GM19372 (cell line): ENCODE results near the gene IQCK.

ENCODE experiments used
- ATAC-seq: cut with Tn5 transposase; IDR thresholded peaks from one replicate; pipeline ENCODE4 v1.9.1; 2021; ENCODE audit warnings: mild to moderate bottlenecking, low read depth, moderate library complexity; ENCODE audit not compliant: unreplicated experiment

The IQCK gene

DNA sequence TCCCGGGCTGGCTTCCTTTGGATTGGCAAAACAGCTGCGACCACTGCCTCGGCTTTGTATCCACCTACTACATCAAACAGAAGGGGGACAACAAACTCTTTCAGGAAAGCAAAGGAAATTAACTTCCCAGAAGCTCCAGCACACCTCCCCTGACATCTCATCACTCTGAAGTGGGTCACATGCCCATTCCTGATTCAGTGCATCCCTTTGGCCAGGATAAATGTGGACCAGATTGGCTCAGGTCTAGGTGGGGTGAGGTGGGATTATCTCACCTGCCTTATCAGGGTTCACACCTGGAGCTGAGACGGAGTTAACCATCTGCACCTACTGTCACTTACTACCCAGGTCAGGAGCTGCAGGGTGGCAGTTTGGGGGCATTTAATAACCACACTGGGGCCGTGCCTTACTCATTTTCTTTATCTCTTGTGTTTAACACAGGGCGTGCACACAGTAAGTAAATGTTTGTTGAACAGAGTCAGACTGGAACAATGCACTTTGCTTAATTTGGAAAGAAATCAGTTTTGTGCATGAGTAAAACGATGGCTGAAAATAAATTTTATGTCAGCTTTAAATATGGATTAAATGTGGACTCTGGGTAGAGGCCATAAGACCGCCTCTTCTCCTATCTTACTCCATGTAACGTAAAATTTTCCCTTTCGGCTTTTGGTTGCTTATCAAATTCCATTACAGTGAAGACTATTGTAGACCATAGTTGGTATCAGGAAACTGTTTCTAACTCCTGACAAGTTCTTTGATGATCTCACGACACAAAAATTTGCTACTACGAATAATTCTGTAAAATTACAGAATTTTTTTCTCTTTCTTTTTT, 36.0 kb downstream of the IQCK start:
- ATAC-seq: no peak

DNA sequence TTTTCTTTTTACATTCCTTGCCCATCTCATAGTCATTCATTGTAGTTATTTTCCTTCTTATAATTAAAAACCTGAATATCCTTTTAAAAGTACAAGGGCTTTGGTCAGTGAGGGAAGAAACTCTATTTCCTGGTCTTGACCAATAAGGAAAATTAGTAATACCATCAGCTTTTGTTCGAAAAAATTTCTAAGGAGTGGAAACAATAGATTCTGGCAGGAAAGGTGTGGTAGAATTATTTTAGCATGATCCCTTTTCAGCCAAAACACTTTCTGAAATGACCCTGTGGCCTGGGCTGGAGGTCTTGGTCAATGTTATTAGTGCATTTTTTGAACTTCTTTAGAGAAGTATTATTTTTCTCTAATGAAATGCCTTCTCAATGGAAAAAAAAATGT, 36.6 kb downstream of the IQCK start:
- no peak for ATAC-seq

DNA sequence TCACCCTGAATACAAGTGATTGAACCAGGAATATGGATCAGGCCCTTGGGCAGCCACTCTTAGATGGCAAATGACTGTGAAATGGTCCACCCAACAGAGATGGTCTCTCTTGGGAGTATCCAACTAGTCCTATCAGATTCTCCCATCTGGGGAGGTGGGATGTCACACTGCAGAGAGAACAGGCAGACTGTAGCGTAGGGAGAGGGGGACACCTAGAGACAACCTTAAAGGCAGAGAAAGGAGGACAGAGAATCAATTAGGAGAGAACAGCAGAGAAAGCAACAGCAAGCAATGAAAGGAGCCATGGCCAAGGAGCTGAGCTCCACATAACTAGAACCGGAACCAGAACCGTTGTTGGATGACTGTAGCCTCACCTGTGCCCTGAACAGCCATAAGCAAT, 37.2 kb downstream of the IQCK start:
- ATAC-seq: no peak

DNA sequence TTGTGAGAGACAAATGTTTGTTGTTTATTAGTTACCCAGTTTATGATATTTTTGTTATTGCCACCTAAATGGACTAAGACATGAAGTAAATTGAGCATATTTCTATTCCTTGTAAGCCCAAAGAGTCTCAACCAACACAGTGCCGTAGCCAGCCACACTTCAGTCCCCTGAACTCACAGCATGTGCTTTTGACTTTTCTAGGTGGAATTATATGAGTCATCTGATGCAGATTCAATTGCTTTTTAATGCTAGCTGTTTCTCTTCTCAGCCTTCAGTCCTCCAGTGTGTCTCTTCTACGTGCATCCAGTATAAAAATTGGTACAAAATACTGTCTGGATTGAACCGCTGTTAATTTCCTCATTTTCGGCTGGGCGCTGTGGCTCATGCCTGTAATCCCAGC, 39.0 kb downstream of the IQCK start:
- no peak for ATAC-seq

DNA sequence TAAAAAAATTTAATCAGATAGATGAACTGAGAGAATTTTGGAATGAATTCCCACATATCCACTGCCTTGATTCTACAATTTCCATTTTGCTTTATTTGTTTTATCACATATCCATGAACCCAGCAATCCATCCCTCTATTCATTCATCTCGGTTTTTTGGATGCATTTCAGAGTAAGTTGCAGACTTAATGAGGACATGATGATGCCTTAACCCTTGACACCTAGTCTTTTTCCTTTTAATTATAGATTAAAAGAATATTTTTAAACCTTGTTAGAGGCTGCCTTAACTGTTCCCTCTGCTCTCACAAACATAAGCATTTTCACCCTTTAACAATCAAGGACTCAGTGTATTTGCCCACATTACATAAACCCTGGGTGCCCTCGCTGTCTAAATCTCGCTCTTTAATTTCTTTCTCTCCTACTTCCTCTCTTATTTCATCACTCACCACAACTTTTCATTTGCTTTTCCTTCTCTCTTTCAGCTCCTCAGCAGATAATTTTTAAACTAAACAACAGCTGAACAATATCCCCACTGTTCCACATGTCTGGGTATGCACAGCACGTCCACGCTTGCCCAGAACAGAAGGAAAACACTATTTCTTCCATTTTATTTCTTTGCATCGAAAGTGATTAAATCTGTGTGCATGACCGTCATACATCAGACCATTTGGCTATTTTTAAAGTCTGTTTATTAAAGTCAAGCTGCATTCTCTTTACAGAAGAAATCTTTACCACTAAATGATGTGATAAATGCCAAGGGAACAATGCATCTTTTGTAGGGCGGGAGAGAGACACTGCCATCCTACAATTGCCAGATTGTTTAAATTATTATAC, 39.9 kb downstream of the IQCK start:
- no peak for ATAC-seq

DNA sequence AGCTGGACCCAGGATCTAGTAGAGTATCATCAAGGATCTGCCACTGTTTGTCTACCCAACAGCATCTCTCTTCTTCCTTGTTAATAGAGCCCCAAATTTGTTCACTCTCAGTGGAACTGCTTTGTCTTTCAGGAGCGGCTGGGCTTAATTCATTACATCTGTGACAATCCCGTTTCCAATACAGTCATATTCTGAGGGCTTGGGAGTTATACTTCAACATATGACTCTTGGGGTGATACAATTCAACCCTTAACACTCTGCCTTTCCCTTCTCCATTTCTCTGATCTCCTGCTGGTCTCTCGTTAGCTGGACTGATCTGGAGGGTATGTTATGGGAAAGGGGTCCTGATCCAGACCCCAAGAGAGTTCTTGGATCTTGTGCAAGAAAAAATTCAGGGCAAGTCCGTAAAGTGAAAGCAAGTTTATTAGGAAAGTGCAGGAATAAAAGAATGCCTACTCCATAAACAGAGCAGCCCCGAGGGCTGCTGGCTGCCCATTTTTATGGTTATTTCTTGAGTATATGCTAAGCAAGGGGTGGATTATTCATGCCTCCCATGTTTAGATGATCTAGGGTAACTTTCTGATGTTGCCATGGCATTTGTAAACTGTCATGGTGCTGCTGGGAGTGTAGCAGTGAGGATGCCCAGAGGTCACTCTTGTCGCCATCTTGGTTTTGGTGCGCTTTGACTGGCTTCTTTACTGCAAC, 42.4 kb downstream of the IQCK start:
- ATAC-seq: no peak

DNA sequence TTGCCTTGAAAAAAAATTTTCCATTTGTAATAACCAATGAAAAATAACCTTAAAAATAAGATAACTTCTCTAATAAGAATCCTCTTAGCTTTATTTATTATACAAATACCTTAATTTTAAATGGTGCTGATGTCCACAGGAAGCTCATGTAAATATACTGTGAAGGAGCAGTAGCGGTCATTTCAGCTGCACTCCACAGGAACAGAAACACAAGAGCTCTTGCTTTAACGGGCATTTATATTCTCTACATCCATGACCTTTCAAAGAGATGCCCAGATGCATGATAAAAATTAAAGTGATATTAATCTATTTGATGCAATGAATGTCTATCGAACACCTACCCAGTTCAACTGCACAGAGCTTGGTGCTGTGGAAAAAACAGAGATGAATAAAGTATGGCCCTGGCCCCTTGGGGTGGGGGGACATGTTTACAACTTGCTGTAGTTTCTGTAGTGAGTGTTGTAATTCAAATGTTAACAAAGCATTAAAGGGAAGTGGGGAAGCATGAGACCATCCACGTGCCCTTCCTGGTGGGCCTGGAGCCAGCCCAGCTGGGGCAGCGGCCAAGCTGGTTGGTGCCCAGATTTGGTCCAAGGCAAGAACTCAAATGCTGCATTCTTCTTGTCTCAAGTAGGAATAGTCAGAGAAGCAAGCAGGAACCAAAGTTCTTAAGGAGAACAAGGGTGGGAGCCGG, 47.9 kb downstream of the IQCK start:
- ATAC-seq: no peak

DNA sequence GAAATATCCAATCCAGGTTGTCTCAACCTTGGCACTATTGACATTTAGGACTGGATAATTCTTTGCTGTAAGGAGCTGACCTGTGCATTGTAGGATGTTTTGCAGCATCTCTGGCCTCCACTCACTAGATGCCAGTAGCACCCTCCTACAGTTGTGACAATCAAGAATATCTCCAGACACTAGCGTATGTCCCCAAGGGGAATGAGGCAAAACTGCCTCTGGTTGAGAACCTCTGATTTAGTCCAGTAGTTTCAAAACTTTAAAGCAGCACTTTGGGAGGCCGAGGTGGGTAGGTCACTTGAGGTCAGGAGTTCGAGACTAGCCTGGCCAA, 48.4 kb downstream of the IQCK start:
- no peak for ATAC-seq

DNA sequence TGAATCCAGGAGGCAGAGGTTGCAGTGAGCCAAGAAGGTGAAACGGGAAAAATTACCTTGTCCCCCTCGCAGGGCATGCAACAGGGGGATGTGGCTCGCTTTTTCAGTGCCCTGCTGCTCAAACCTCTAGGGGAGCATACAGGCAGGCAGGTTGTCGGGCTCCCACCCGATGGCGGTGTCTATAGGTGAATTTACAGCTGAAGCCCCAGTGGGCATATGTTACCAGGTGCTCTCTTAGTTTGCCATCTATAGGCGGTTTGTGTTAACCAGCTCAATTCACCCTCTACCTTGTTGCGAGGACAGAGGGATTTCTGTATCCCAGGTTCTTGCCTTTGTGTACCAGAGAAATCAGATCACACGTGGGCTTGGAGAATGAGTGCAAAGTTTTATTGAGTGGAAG, 48.9 kb downstream of the IQCK start:
- no peak for ATAC-seq

DNA sequence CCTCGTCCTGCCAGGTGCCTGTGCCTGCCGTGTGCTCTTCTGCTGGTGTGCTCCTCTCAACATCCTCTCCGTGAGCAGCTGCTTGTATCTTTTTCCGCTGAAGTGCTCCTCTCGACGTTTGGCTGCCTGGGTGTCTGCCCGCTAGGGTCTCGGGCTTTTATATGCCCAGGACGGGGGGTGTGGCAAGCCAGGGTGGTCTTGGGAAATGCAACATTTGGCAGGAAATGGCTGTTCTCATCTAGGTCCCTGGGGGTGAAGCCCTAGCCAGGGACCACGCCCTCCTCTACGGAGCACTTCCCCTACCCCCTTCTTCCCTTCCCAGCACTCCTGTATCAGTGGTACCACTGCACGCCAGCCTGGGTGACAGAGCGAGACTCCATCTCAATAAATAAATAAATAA, 49.4 kb downstream of the IQCK start:
- no peak for ATAC-seq

DNA sequence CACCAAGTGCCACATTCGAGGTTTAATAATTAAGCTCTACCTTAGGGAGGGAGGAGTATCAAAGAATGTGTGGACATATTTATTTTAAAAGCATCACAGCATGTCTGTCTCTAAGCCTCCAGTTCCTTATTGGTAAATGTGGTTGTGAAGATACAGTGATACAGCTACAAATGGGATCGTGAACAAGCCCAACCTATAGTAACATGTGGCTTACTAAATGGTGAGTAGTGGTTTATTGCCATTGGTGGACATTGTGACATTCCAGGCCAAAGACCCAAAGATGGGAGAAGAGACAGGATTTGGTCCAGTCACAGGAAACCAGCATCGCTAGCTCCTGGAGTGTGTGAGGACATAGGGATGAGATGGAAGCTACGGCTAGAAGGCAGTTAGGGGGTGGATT, 51.2 kb downstream of the IQCK start:
- ATAC-seq: no peak

DNA sequence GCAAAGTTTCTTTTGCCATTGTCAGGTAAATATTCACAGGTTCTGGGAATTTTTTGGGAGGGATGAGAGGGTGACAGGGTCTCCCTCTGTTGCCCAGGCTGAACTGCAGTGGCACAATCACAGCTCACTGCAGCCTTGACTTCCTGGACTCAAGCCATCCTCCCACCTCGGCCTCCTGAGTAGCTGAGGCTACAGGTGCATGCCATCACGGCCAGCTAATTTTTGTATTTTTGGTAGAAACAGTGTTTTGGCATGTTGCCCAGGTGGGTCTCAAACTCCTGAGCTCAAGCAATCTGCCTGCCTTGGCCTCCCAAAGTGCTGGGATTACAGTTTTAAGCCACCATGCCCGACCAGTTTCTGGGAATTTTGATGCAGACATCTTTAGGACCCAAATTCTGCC, 53.0 kb downstream of the IQCK start:
- ATAC-seq: no peak

DNA sequence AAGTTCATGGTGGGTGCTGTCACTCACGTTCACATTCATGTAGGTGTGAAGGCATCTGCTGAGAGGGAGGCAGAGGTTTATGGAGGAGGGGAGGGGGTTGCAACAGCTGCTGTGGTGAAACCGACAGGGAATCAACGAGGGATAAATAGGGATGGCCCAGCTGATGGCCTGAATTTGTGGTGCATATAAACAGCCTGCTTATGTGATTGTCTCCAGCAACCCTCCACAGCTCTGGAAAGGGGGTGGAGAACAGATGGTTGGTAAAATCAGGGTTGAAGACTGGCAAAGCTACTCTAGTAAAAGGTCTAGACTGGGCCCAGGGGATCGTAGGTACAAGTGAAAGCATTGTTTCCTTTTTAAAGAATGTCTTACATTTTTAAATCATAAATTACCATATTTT, 53.7 kb downstream of the IQCK start:
- no peak for ATAC-seq

DNA sequence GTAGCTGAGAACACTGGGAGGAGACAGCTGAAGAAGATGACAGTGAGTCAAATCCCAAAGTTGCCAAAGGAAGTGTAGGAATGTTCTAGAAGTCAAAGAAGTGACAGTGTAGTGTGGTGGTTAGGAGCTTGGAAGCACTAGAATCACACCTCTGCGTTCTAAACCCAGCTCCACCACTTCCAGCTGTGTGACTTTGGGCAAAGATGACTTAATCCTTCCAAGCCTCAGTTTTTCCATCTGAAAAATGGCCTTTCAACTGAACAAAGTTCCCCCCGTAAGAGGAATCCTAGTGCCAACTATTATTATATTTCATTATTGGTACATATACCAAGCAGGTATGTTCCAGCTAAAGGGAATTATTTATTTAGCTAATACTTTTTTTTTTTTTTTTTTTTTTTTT, 56.0 kb downstream of the IQCK start:
- ATAC-seq: no peak

DNA sequence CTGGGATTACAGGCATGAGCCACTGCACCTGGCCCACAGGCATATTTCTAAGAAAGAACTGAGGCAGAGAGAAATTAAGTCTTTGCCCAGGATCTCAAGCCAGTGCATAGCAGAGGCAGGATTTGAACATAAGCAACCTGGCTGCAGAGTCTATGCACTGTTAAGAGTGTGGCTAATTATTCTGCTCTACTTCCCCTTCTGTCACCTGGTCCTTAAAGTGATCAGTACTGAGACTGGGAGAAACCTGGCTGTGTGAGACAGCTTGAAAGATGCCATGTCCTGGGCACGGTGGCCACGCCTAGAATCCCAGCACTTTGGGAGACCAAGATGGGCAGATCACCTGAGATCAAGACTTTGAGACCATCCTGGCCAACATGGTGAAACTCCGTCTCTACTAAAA, 58.1 kb downstream of the IQCK start:
- ATAC-seq: no peak

DNA sequence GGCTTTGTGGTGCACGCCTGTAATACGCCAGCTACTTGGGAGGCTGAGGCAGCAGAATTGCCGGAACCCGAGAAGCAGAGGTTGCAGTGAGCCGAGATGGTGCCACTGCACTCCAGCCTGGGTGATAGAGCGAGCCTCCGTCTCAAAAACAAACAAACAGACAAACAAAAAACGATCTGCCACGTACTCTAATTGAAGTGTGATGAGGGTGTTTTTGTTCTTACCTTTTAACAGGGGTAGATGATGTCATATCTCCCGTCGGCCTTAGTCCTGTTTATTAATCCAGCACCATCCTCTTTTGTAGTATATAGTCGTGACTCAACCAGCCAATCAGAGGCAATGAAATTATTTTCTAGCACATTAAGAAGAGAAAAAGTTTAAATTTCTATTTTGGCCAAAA, 58.5 kb downstream of the IQCK start:
- ATAC-seq: no peak

DNA sequence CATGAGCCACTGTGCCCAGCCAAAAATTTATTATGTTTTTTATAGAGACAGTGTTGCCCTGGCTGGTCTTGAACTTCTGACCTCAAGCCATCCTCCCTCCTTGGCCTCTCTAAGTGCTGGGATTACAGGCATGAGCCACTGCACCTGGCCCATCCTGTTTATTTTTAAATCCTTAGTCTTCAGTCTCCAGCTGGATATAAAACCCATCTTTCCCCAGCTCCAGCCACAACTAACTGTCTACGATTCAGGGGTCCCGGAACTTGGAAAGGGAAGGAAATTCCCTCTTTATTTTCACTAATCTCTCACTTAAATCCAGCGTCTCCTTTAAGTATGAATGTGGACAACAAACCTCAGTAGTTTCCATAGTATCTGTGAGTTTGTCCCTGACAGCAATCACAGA, 62.2 kb downstream of the IQCK start:
- no peak for ATAC-seq

DNA sequence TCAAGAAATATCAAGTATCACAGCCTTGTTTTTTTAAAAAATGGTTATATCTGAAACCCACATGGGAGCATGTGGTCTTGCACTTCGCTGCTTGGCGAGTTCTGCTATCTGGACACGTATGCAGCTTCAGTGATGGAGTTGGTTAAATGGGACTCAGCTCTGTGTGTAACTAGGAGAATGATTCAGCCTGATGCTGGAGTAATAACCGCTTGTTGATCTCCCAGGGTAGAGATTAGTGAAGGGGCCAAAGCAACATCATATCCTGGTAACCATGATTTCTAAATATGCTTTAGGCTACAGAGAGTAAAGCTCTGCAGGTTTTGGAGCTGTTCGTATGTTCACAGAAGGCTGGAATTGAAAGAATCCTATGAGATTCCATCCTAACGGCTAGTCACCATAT, 63.2 kb downstream of the IQCK start:
- no peak for ATAC-seq

DNA sequence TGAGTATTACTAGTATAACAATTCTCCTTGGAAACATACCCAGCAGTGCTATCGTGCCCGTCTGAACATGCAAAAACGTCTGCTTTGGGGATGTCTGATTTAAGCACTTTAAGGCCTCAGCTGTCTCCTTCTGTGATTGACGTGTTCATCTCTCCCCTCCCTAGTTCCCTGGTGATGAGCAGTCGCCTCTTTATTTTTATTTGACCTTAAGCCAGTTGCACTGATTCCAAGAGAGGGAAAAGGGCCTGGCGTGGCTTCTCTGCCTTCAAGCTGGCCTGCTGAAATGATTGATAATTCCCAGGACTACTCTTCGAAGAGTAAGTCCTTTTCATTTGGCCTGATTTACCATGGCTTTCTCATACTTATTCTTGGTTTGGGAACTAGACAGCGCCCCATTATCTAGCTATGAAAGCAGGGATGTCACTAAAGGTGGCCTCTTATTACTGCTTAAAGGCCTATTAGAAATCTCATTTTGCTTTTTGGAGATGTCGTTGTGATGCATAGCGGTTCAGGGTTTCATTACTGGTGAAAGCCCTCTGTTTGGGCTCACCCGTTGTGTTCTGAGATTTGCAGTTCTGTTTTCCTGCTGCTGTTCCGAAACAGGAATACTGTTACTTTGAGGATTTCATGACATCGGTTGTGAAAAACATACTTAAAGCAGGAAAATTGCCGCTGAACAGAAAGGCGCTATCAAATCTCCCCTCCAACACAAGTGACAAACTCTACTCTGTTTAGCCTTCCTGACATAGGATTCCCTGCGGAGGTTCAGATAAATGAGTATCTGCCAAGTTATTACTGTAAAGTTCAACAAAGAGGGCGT, 65.5 kb downstream of the IQCK start:
- ATAC-seq: no peak

DNA sequence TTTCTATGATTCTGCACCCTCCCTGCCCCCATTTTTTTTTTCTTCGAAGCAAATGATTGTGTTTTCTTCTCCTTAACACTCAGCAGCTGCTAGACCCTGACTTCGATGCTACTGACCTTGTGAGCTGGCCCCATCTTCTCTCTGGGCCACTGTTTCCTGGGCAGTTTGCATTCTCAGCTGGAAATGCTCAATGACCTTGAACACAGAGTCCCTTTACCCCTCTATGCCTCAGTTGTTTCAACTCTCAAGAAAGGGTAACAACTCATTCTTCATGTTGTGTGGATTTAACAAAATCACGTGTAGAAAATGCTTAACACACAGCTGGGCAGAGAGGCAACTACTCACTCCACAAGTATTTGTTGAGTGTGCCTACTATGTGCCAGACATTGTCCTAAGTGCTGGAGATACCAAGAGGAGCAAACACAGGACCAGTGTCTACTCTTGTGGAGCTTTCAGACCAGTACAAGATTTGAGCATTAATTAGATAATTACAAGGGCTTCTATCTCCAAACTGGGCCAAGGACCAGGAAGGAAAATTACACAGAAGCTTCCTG, 66.2 kb downstream of the IQCK start:
- ATAC-seq: no peak
